ENCODE results near the gene HOXC13.
A peak's percentile ranks its signal among the peaks of the same experiment; 100 is the strongest.

Gene HOXC13

GRCh38 chr12:53939141-53940108, 794 bp downstream of the HOXC13 start:
- no peak for DNase-seq (ENCODE audit: low spot score)

- no peak for DNase-seq (ENCODE audit: low spot score)
These were observed 1.9 kb downstream of the HOXC13 start for GRCh38 chr12:53940443-53941014.

- no peak for DNase-seq (ENCODE audit: low spot score)
These were observed 2.6 kb downstream of the HOXC13 start for GRCh38 chr12:53941187-53941586.

- DNase-seq (ENCODE audit: low spot score) = no peak
These were observed 3.1 kb downstream of the HOXC13 start for GRCh38 chr12:53941750-53942149.

DNA sequence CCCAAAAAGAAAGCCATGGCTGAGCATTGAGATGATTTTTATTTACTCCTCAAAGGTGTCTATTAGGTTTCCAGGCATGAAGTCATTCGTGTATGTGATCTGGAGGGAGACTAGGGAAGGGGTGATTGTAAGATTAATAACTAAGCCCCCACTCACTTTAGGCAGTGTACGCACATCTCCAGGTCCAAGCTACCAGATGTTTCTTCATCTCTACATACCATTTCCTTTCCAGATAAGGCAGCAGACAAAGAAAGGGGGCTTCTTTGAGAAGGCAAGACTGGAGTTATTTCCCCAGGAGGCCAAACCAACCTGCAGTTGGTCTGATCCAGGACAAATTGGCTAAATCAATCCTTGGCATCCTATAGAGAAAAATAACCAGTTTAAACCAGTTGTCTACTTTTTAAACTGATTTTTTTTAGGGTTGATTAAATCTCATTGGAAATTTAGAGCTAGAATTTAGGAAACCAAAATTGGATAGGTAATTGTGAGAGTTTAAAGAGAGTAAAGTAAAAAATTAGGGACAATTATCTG, 3.9 kb downstream of the HOXC13 start:
- no peak for DNase-seq (ENCODE audit: low spot score)

- DNase-seq (ENCODE audit: low spot score) = no peak
These were observed 5.6 kb downstream of the HOXC13 start for GRCh38 chr12:53944209-53944608.

DNA sequence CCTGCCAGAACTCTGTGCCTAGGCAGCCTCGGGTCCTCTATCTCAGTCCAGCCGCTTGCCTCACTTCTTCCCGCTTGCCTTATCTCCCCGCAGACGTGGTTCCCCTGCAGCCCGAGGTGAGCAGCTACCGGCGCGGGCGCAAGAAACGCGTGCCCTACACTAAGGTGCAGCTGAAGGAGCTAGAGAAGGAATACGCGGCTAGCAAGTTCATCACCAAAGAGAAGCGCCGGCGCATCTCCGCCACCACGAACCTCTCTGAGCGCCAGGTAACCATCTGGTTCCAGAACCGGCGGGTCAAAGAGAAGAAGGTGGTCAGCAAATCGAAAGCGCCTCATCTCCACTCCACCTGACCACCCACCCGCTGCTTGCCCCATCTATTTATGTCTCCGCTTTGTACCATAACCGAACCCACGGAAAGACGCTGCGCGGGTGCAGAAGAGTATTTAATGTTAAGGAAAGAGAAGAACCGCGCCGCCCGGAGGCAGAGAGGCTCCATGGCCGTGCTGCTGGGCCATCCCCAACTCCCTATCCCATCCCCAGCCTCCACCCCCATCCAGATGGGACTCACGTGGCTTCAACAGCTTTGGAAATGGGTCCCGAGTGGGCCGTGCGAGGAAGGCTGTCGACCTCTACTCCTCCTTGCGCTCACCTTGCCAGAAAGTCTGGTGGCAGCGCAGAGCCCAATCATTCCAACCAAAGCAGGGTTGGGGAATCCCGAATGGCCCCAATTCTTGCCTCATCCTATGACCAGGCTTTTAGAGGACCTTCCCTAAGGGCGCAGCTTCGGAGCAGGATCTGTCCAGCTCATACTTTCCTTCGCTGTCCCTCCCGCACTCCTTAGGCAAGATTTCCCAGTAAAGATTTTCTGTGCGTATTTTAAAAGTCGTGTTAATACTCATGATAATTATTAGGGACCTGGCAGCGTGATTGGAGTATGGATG, 6.5 kb downstream of the HOXC13 start:
- DNase-seq (ENCODE audit: low spot score) = no peak

GRCh38 chr12:53947743-53948142, 9.1 kb downstream of the HOXC13 start:
- DNase-seq (ENCODE audit: low spot score) = no peak

- DNase-seq (ENCODE audit: low spot score) = peak; percentile 78
These were observed 10.3 kb downstream of the HOXC13 start for GRCh38 chr12:53948650-53949593.

DNA sequence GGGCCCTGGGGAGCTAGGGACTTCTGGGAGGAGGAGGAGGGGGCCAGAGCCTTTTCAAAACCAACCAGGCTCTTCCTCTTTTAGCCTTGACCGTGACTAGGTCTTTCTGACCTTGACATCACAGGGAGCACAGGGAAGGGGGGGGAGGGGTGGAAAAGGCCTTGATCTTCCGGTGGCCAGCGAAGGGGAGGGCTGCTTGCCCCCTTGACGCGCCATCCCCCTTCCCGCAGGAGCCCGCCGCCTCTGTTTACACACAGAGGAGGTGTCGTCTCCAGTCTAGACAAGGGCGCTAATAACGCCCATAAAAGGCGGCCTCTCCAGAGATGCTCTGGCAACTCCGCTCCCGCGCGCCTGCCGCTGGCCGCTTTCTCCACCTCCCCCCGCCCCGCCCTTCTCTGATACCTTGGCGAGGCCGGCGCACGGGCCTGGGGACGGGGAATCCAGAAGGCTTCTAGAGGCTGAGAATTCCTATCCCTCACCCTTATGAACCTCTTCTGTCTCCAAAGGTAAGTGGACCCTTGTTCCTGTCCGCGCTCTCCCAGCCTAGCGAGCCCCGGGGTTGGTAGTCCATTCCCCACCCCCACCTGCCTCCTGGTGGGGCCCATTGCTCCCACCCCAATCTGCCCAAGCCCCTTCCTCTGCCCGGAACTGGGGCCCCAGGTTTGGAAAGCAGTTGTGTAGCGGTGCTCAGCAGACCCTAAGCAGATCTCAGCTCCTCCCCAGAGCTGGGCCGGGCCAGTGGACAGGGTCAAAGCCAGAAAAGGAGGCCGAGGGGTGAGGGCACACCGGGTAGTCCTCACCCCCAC, 11.2 kb downstream of the HOXC13 start:
- DNase-seq (ENCODE audit: low spot score) = peak; percentile 65

DNA sequence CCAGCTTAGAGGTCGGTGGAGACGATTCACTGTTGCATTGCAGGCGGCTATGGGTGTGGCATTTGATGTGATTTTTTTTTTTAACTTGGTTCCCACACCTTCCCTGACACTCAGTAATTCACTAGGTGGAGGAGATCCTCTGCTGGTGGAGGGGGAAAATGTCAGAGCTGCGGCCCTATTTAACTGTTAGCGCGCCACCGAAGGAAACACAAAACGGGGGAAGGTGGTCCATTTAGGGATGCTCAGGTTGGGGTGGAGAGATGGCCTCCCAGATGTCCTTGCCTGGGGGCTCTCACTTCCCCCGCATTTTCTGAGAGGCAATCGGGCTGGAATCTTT, 11.8 kb downstream of the HOXC13 start:
- DNase-seq (ENCODE audit: low spot score) = peak; percentile 70

GRCh38 chr12:53950789-53951576, 12.4 kb downstream of the HOXC13 start:
- DNase-seq (ENCODE audit: low spot score) = no peak

- no peak for DNase-seq (ENCODE audit: low spot score)
These were observed 13.1 kb downstream of the HOXC13 start for GRCh38 chr12:53951577-53952334.

DNA sequence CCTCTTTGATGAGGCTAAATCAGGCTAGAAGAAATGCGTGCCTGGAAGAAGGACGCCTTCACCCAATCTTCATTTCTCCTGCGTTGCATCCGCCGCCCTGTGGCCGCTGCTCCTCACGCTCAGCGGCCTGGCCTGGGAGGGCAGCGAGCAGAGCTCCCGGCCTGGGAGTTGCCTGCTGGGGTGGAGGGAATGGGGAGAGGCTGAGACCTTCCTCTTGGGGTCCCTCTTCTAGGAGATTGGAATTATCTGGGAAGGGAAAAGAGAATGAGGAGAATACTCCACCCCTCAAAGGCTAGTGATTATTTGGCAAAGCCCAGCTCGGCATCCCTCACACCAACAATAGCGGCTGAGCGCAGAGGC, 13.7 kb downstream of the HOXC13 start:
- no peak for DNase-seq (ENCODE audit: low spot score)

DNA sequence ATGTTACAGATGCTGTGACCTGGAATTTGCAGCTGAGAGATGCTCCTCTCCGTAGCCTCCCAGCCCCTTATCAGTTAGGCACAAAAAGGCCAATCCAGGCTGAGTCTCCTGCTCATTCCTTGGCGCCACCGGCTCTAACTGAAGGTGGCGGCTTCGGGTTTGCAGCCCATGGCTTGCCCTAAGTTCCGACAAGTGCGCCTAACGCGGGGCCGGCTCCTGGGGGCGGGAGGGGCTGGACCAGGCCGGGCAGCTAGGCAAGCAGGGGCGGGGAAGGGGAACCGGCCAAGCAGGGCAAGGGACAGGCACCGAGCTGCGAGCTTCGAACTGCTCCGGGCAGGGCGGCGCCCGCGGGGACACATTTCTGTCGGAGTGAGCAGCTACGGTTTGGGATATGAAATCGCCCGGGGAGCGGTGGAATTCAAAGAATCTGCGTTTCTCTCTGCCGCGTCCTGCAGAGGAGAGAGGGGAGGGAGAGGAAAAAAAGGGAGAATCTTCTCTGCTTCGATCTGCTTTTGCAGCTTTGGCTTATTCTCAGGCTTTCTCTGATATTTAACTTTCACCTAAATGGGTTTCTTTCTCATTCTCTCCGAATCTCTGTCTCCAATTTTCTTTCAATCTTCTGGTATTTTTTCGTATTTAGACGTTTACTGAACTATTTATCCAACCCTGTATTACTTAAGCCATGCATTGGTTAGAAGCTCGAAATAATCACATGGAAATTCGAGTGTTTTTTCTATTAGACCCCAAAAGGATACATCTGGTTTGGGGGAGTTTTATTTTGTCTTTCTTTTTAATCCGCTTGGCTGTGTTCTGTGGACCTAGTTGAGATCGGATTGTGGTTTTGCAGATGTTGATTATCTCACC, 14.5 kb downstream of the HOXC13 start:
- peak; percentile 82 for DNase-seq (ENCODE audit: low spot score)

DNA sequence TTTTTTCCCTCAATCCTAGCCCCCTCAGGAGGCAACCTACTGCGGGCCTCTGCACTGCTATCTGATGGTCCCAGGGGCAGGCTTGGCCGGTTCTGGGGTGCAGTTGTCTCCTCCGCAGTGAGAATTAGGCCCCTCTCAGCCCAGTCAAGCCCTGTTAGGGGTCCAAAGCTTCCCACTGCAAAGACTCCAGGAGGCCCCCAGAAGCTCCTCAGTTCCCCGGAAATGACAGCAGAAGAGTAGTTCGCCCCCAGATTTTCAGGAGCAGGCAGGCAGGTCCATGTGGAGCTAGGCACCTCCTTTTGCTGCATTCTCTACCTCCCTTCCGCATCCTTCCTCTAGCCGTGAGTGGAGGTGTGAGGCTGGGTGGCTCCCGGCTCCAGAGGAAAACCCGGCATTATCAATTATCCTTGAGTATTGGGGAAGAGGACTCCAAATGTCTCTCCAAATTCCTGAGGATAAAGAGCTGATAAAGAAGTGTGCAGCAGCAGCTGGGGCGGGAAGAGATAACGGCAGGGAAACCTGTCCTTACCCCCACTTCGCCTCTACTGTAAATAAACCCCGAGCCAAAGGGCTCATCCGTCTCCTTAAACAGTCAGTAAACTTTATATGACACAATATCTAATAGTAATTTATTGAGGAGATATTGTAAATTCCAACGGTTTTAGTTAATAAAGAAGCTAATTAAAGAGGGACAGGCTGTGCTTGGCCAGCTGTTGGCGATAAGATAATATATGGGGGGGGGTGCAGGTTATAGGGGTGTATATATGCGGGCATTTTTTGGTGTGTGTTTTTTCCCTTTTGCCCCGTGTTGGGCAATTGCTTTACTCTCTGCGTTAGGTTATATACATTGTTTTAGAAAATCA, 15.4 kb downstream of the HOXC13 start:
- DNase-seq (ENCODE audit: low spot score) = no peak

GRCh38 chr12:53954694-53955035, 16.0 kb downstream of the HOXC13 start, which contains the start of gene HOXC12:
TSS of gene HOXC12 (plus strand) at chr12:53954903. CDS start at chr12:53954930, 27 bp downstream.
- no peak for DNase-seq (ENCODE audit: low spot score)
